ENCODE results near the gene XYLT1.

GRCh38 chr16:17504050-17504449 is 33.3 kb upstream of the XYLT1 start:
- TF ChIP-seq EZH2 (IDR thresholded peaks at IDR 0.05; ENCODE audit: insufficient read depth, poor library complexity, severe bottlenecking) (no peak), EZH2phosphoT487 (IDR thresholded peaks at IDR 0.05; ENCODE audit: insufficient read depth, low read depth) (no peak)
